Fibroblast of lung (primary cell): ENCODE results near the gene TMEM132D. TPM values are rescaled to one million over a fixed set of nuclear protein-coding genes. Genes with fewer than 3 reads are reported as not detected.

Experiments
- DNase-seq, 2 donors: peaks; one replicate each; pipeline versions ENCODE4 v3.0.0 to v3.0.0-alpha.2; 2010; ENCODE audit warnings: low read depth in 2 of 2
- H2AFZ ChIP-seq: 2 replicates; pipeline ENCODE4 v1.5.1; 2012; ENCODE audit warnings: low read length, control low read depth, inconsistent platforms
- H3K27ac ChIP-seq: 2 replicates; pipeline ENCODE4 v1.5.1; 2011; ENCODE audit warnings: low read length, control low read depth; ENCODE audit not compliant: insufficient read depth
- H3K27me3 ChIP-seq: 2 replicates; pipeline ENCODE4 v1.5.1; 2011; ENCODE audit warnings: mild to moderate bottlenecking, low read length; ENCODE audit not compliant: control insufficient read depth, insufficient read depth
- H3K36me3 ChIP-seq: 2 replicates; pipeline ENCODE4 v1.5.1; 2011; ENCODE audit warnings: low read length; ENCODE audit not compliant: control insufficient read depth, insufficient read depth
- H3K4me1 ChIP-seq: 2 replicates; pipeline ENCODE4 v1.5.1; 2011; ENCODE audit warnings: low read length; ENCODE audit not compliant: control insufficient read depth, insufficient read depth; ENCODE audit errors: extremely low read depth
- H3K4me2 ChIP-seq: 2 replicates; pipeline ENCODE4 v1.5.1; 2011; ENCODE audit warnings: low read length, control low read depth; ENCODE audit not compliant: insufficient read depth; ENCODE audit errors: extremely low read depth
- H3K4me3 ChIP-seq, 4 experiments: fragments of 200-600 bp in 1 of 4; sonication (generic) in 1 of 4; replicated peaks in 1 of 4; 2 replicates each; pipeline ENCODE4 v1.5.1; 2011 to 2016; ENCODE audit warnings: low read length in 4 of 4, low read depth in 3 of 4, mild to moderate bottlenecking in 3 of 4, control low read depth in 2 of 4, inconsistent platforms in 1 of 4, mixed read lengths in 1 of 4; ENCODE audit not compliant: insufficient read depth in 1 of 4; ENCODE audit errors: control extremely low read depth in 1 of 4
- H3K79me2 ChIP-seq: 2 replicates; pipeline ENCODE4 v1.5.1; 2012; ENCODE audit warnings: mild to moderate bottlenecking, low read length, inconsistent platforms; ENCODE audit not compliant: control insufficient read depth, insufficient read depth
- H3K9ac ChIP-seq: 2 replicates; pipeline ENCODE4 v1.5.1; 2011; ENCODE audit warnings: mild to moderate bottlenecking, low read length, control low read depth; ENCODE audit not compliant: insufficient read depth
- H3K9me3 ChIP-seq: 2 replicates; pipeline ENCODE4 v1.5.1; 2012; ENCODE audit warnings: low read depth, low read length; ENCODE audit not compliant: control insufficient read depth, insufficient read depth
- H4K20me1 ChIP-seq: 2 replicates; pipeline ENCODE4 v1.5.1; 2011; ENCODE audit warnings: low read length; ENCODE audit not compliant: control insufficient read depth, insufficient read depth; ENCODE audit errors: extremely low read depth
- EZH2 ChIP-seq: IDR thresholded peaks from 2 replicates; pipeline ENCODE4 v1.5.1; 2012; ENCODE audit warnings: low read length, control low read depth, mild to moderate bottlenecking; ENCODE audit errors: missing control alignments
- polyA plus RNA-seq, 2 donors: library from polyadenylated mRNA; depleted of rRNA in 1 of 2; stranded (reverse) in 1 of 2; unstranded in 1 of 2; fragments of >200 nt; gene quantifications; 2 replicates each; pipeline ENCODE4 v1.2.1, GENCODE V29; 2011 to 2012; ENCODE audit warnings: missing spikeins in 1 of 2
- total RNA-seq: library from RNA; depleted of rRNA; stranded (reverse); fragments of >200 nt; gene quantifications from 2 replicates; pipeline ENCODE4 v1.2.1, GENCODE V29; 2014
- TF ChIP-seq, protein P1 (sequence below), 2 donors: IDR thresholded peaks in 1 of 2; conservative IDR thresholded peaks in 1 of 2; 1 replicate in 1 of 2; 2 replicates in 1 of 2; pipeline ENCODE4 v1.5.1; 2011 to 2012; ENCODE audit warnings: low read length in 2 of 2, control low read depth in 1 of 2, inconsistent platforms in 1 of 2, low read depth in 1 of 2, mild to moderate bottlenecking in 1 of 2

The TMEM132D gene
- total and polyA plus RNA-seq, 2 donors (not counting 1 experiment from before 2014, with no cell fraction given) = not detected

- Histone ChIP-seq H3K36me3 (no peaks in the 10 kb centered on the region), H3K27me3 (no peaks in the 10 kb centered on the region), H4K20me1 (no peaks in the 10 kb centered on the region), H2AFZ (no peak overlapping the region), H3K27ac (no peak overlapping the region), H3K4me3 (no peak overlapping the region), H3K4me2 (no peak overlapping the region), H3K9me3 (no peaks in the 10 kb centered on the region), H3K79me2 (no peaks in the 10 kb centered on the region), H3K9ac (no peak overlapping the region), H3K4me1 (no peaks in the 10 kb centered on the region)
- no peak for DNase-seq
- no peak for TF ChIP-seq EZH2
- TF ChIP-seq, protein P1, sequence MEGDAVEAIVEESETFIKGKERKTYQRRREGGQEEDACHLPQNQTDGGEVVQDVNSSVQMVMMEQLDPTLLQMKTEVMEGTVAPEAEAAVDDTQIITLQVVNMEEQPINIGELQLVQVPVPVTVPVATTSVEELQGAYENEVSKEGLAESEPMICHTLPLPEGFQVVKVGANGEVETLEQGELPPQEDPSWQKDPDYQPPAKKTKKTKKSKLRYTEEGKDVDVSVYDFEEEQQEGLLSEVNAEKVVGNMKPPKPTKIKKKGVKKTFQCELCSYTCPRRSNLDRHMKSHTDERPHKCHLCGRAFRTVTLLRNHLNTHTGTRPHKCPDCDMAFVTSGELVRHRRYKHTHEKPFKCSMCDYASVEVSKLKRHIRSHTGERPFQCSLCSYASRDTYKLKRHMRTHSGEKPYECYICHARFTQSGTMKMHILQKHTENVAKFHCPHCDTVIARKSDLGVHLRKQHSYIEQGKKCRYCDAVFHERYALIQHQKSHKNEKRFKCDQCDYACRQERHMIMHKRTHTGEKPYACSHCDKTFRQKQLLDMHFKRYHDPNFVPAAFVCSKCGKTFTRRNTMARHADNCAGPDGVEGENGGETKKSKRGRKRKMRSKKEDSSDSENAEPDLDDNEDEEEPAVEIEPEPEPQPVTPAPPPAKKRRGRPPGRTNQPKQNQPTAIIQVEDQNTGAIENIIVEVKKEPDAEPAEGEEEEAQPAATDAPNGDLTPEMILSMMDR (conservative IDR thresholded peaks at IDR 0.05 in 1 of 2, IDR thresholded peaks at IDR 0.05 in 1 of 2; ENCODE audit: low read depth in 1 of 2, low read length in 2 of 2) = no peak
These were observed 296.1 kb downstream of the TMEM132D start for GRCh38 chr12:129607756-129608155.

GRCh38 chr12:129607301-129607700, 296.5 kb downstream of the TMEM132D start:
- TF ChIP-seq EZH2 = no peak
- TF ChIP-seq, protein P1 (conservative IDR thresholded peaks at IDR 0.05 in 1 of 2, IDR thresholded peaks at IDR 0.05 in 1 of 2; ENCODE audit: low read depth in 1 of 2, low read length in 2 of 2) = no peak

GRCh38 chr12:129606239-129606638, 297.6 kb downstream of the TMEM132D start:
- no peak overlapping the region for H2AFZ ChIP-seq
- no peaks in the 10 kb centered on the region for H3K79me2 ChIP-seq
- no peak overlapping the region for H3K27ac ChIP-seq
- H3K4me1 ChIP-seq = no peaks in the 10 kb centered on the region
- TF ChIP-seq, protein P1 (conservative IDR thresholded peaks at IDR 0.05 in 1 of 2, IDR thresholded peaks at IDR 0.05 in 1 of 2; ENCODE audit: low read depth in 1 of 2, low read length in 2 of 2) = no peak
- TF ChIP-seq EZH2 = no peak
- H3K4me2 ChIP-seq = no peak overlapping the region
- no peaks in the 10 kb centered on the region for H4K20me1 ChIP-seq
- no peaks in the 10 kb centered on the region for H3K36me3 ChIP-seq
- H3K9me3 ChIP-seq = no peaks in the 10 kb centered on the region
- DNase-seq = no peak
- H3K4me3 ChIP-seq = no peak overlapping the region
- no peak overlapping the region for H3K9ac ChIP-seq
- no peaks in the 10 kb centered on the region for H3K27me3 ChIP-seq

More at GRCh38 chr12:129607301-129607700, 296.5 kb downstream of the TMEM132D start:
- Histone ChIP-seq H3K4me3 (no peak overlapping the region), H3K9me3 (no peaks in the 10 kb centered on the region), H3K9ac (no peak overlapping the region), H3K4me1 (no peaks in the 10 kb centered on the region), H3K79me2 (no peaks in the 10 kb centered on the region), H3K36me3 (no peaks in the 10 kb centered on the region), H3K4me2 (no peak overlapping the region), H3K27me3 (no peaks in the 10 kb centered on the region), H4K20me1 (no peaks in the 10 kb centered on the region), H2AFZ (no peak overlapping the region), H3K27ac (no peak overlapping the region)
- DNase-seq = peak in 1 of 2 donors; percentile 92
